Medulla oblongata (tissue), 1 donor: ENCODE measurements around the gene LYL1.
A peak's percentile ranks its signal among the peaks of the same experiment; 100 is the strongest.

ENCODE experiments used
- DNase-seq: peaks from one replicate; pipeline ENCODE4 v3.0.0-alpha.2; 2015; ENCODE audit errors: extremely low spot score

The LYL1 gene

GRCh38 chr19:13129384-13129783, 26.7 kb upstream of the LYL1 start:
- no peak for DNase-seq

- no peak for DNase-seq
These were observed 25.9 kb upstream of the LYL1 start for GRCh38 chr19:13128583-13128982.

DNA sequence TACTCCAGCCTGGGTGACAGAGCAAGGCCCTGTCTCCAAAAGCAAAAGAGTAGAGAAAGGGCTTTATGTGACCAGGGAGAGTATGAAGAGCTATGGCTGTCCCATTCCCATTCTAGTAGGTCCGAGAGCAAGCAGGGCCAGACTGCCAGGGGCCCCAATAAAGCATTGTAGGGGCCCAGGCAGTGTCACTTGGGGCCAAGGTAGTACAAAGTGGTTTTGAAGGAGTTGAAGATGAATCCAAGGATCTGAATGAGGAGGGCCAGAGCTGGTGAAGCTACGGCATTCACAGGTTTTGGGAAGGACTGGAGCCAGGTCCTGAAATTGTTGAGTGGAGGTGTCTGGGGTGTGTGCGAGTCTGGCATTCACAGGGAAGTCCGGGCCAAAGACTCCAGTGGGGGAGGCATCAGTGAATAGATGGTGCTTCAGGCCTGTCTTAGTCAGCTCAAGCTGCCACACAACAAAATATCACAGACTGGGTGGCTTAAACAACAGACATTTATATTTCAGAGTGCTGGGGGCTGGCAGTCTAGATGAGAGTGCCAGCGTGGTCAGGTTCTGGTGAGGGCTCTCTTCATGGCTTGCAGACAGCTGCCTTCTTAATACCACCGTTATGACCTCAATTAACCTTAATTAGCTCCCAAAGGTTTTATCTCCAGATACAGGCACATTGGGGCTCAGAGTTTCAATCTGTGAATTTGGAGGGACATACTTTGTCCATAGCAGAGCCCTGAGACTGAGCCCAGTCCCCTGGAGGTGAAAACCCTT, 25.3 kb upstream of the LYL1 start:
- DNase-seq, result no peak

- no peak for DNase-seq
These were observed 24.4 kb upstream of the LYL1 start for GRCh38 chr19:13127051-13127450.

GRCh38 chr19:13122980-13123957, 20.6 kb upstream of the LYL1 start:
- DNase-seq, result no peak

DNA sequence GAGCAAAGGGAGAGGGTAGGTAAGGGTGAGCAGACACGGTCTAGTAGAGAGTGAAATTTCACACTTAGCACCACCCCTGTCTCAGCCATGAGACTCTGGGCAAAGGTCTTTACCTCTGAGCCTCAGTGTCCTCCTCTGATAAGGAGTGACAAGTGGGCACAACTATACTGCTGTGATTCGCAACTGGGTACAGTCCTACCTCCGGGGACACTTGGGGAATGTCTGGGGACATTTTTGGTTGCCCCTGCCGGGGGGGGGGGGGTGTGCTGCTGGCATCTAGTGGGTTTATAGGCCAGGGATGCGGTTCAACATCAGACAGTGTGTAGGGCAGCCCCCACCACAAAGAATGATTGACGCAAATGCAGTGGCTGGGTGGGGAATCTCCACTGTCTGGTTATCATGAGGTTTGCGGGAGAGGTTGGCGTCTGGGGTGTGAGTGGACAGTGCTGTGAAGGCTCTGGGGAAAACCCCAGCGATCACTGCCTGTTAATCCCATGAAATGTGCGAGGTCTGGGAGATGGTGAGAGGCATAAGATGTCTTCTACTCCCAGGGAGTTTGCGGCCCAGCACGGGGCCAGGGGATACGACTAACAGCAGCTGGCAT, 19.7 kb upstream of the LYL1 start:
- no peak for DNase-seq

- DNase-seq, result no peak
These were observed 19.1 kb upstream of the LYL1 start for GRCh38 chr19:13121551-13122274.

- no peak for DNase-seq
These were observed 18.2 kb upstream of the LYL1 start for GRCh38 chr19:13120817-13121216.

- DNase-seq, result no peak
These were observed 17.4 kb upstream of the LYL1 start for GRCh38 chr19:13120031-13120430.

- DNase-seq, result no peak
These were observed 17.0 kb upstream of the LYL1 start for GRCh38 chr19:13119627-13120026.

GRCh38 chr19:13118424-13119193, 16.0 kb upstream of the LYL1 start:
- peak; percentile 12 for DNase-seq

- DNase-seq, result peak; percentile 91
These were observed 15.2 kb upstream of the LYL1 start, which contains the start of gene NACC1 for GRCh38 chr19:13117772-13118423. TSS of gene NACC1 (plus strand) at chr19:13118264. CDS start at chr19:13135208, 16,944 bp downstream.

DNA sequence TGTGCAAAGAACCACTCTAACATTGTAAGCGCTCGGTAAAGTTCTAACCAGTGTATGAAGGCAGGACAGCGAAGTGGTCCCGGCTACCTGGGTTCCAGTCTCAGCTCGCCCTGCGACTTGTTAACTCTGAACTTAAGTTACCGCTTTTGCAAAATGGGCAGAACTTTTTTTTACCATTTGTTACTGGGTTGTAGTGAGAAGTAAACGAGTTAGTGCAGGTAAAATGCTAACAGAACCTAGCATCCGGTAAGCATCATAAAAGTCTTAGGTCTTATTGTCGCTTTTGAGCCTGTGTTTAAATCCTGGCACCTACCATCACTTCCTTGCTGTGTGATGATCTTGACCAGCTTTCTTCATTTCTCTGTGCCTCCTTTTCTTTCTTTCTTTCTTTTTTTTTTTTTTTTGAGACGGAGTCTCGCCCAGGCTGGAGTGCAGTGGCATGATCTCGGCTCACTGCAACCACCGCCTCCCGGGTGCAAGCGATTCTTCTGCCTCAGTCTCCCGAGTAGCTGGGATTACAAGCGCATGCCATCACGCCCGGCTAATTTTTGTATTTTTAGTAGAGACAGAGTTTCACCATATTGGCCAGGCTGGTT, 14.6 kb upstream of the LYL1 start:
- DNase-seq, result no peak

DNA sequence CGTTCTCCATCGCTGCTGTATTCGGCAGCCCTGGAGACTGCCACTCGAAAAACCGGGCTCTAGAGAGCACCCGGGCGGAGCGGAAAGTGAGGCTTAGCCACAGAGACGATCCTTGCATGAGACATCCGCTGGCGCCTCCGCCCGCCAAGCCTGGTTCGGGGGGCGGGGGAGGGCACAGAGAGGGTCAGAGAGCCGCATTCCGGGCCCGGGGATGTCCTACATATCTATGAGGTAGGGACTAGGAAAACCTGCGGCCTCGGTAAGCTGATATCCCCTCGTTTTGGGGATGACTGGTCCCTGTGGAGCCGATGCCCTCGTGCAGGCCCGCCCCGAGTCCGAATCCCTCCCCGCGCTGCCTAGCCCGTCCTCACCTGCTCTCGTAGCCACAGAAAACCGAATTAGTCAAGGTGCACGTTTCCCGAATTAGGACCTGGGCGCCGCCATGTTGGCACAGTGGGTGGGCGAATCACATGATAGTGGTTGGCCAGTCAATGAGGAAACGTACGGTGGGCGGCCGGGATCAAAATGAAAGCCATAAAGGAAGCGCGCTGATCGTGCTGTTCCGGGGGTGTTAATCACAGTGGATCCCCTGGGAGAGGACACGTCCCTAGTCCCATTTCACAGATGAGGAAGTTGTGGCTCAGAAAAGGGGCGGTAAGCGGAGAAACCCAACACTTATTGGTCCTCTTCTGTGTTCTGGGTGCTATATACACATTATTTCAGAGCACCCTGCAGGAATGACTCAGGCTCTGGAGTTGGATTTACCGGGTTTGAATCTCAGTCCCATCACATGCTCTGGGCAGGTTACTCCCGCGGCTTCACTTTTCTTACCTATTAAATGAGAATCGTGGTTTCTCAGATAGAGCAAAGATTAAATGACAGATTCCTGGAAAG, 13.9 kb upstream of the LYL1 start, which contains the start of gene TRMT1:
TRMT1 (minus strand) TSS at position 459 of the 894 bp plus-strand sequence; CDS start at position 118, 341 bp downstream.
- peak; percentile 90 for DNase-seq

DNA sequence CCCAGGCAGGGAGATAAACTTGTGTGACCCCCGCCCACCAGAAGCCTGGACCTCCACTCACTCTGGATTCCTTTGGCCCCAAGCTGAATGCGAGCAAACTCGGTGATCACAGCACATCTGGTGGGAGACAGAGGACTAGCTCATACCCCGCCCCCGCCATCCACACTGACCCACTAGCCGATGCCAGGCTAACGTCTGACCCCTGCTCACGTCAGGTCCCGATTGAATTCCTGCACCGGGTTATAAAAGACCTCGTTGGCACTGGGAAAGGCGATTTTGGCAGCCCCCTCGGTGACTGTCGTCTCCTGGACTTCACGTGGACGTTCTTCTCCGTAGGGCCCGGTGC, 13.3 kb upstream of the LYL1 start:
- DNase-seq, result no peak

DNA sequence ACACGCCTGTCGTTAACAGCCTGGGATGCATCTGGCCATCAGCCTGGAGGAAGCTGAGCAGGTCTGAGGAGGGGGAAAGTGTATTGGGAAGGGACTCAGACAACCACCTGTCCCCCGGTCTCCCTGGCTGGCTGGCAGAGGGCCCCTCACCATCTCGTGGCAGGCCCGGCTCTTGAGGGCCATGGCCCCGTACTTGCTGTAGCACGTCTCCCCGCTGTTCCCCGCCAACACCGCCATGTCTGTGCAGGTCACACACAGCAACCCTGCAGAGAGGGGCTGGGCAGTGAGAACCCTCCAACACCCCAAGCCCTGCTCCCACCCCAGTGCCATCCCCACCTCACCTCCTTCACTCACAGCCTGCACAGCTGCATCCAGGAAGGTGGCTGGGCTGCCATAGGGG, 9.9 kb upstream of the LYL1 start:
- no peak for DNase-seq

- no peak for DNase-seq
These were observed 7.5 kb upstream of the LYL1 start for GRCh38 chr19:13110099-13110610.

DNA sequence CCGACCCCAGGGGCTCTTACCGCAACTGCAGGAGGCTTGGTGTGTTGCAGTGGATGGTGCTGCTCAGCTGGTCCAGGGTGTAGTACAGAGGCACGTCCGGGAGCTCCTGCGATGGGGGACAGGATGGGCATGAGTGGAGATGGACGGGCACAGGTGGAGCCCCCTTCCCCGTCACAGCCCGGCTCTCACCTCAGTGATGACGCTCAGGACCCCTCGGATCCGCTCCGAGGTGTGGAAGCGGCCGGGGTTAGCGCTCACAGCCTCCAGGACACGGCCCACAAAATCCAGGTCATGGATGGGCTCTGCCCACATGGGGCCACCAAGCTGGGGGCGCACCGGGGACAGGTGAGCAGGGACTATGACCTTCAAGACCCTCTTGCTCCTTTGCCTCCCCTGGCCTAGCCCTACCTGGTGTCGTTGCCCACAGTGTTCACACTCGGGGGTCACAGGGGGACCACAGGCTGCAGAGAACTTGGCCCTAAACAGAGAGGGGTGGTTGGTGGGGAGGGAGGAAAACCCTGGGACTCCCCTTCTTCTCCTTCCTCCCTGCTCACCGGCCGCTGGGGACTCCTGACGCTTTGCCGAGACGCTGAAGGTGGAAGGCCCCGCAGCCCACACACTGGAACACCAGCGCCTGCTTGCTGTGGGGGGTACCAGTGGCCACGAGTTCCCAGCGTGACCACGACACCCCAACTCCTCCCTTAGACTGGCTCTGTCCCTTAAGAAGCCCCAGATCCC, 6.9 kb upstream of the LYL1 start:
- no peak for DNase-seq
